ENCODE measurements around the gene KRT86. TPM values are rescaled to one million over a fixed set of nuclear protein-coding genes. Genes with fewer than 3 reads are reported as not detected.

KRT86 gene
- polyA plus RNA-seq, 1 of the 3 experiments (the other 2 are of a cell fraction): 0.56 TPM

- peak; percentile 94 for TF ChIP-seq RAD21 (IDR thresholded peaks at IDR 0.05; ENCODE audit: low read length)
- TF ChIP-seq FOXJ3 (CRISPR knock-in tag; IDR thresholded peaks at IDR 0.05): no peak
- no peak for TF ChIP-seq NRF1 (IDR thresholded peaks at IDR 0.05; ENCODE audit: low read depth, low read length)
- TF ChIP-seq FOSL2 (IDR thresholded peaks at IDR 0.05; ENCODE audit: borderline replicate concordance, low read depth): peak; percentile 81
- TF ChIP-seq, protein P1, sequence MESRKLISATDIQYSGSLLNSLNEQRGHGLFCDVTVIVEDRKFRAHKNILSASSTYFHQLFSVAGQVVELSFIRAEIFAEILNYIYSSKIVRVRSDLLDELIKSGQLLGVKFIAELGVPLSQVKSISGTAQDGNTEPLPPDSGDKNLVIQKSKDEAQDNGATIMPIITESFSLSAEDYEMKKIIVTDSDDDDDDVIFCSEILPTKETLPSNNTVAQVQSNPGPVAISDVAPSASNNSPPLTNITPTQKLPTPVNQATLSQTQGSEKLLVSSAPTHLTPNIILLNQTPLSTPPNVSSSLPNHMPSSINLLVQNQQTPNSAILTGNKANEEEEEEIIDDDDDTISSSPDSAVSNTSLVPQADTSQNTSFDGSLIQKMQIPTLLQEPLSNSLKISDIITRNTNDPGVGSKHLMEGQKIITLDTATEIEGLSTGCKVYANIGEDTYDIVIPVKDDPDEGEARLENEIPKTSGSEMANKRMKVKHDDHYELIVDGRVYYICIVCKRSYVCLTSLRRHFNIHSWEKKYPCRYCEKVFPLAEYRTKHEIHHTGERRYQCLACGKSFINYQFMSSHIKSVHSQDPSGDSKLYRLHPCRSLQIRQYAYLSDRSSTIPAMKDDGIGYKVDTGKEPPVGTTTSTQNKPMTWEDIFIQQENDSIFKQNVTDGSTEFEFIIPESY (IDR thresholded peaks at IDR 0.05; ENCODE audit: borderline replicate concordance, low read depth): no peak
- no peak for TF ChIP-seq MXI1 (IDR thresholded peaks at IDR 0.05; ENCODE audit: low read depth, low read length)
- TF ChIP-seq USF2 (IDR thresholded peaks at IDR 0.05; ENCODE audit: borderline replicate concordance, low read depth, low read length): no peak
- TF ChIP-seq JUND (IDR thresholded peaks at IDR 0.05): peak; percentile 74
- peak; percentile 35; the same call in 1 of the 2 replicates for TF ChIP-seq YY1 (IDR thresholded peaks at IDR 0.05; ENCODE audit: low read depth)
- TF ChIP-seq SIN3A (IDR thresholded peaks at IDR 0.05; ENCODE audit: borderline replicate concordance, low read depth, low read length): no peak
- no peak for TF ChIP-seq GATA2 (CRISPR knock-in tag; IDR thresholded peaks at IDR 0.05)
- peak; percentile 71 for TF ChIP-seq RCOR1 (IDR thresholded peaks at IDR 0.05; ENCODE audit: low read length)
- no peak for TF ChIP-seq IRF3 (IDR thresholded peaks at IDR 0.05; ENCODE audit: low read depth, low read length)
- TF ChIP-seq RXRA (IDR thresholded peaks at IDR 0.05; ENCODE audit: borderline replicate concordance, low read depth): no peak
- no peak for TF ChIP-seq GABPA (IDR thresholded peaks at IDR 0.05; ENCODE audit: low read depth)
- no peak for TF ChIP-seq MEF2A (IDR thresholded peaks at IDR 0.05; ENCODE audit: borderline replicate concordance, low read depth)
- TF ChIP-seq, protein P2, sequence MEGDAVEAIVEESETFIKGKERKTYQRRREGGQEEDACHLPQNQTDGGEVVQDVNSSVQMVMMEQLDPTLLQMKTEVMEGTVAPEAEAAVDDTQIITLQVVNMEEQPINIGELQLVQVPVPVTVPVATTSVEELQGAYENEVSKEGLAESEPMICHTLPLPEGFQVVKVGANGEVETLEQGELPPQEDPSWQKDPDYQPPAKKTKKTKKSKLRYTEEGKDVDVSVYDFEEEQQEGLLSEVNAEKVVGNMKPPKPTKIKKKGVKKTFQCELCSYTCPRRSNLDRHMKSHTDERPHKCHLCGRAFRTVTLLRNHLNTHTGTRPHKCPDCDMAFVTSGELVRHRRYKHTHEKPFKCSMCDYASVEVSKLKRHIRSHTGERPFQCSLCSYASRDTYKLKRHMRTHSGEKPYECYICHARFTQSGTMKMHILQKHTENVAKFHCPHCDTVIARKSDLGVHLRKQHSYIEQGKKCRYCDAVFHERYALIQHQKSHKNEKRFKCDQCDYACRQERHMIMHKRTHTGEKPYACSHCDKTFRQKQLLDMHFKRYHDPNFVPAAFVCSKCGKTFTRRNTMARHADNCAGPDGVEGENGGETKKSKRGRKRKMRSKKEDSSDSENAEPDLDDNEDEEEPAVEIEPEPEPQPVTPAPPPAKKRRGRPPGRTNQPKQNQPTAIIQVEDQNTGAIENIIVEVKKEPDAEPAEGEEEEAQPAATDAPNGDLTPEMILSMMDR (IDR thresholded peaks at IDR 0.05): peak; percentile 93
- no peak for TF ChIP-seq ELF1 (IDR thresholded peaks at IDR 0.05)
- TF ChIP-seq NFIC (IDR thresholded peaks at IDR 0.05; ENCODE audit: borderline replicate concordance): peak; percentile 62
- no peak for TF ChIP-seq POLR2AphosphoS5 (IDR thresholded peaks at IDR 0.05; ENCODE audit: low read depth, low read length)
- TF ChIP-seq SMC3 (IDR thresholded peaks at IDR 0.05; ENCODE audit: low read depth, low read length): peak; percentile 99
- 0 out of 2 replicates have a peak, but pooled peaks have one; percentile 39 for TF ChIP-seq MAX (IDR thresholded peaks at IDR 0.05; ENCODE audit: low read depth)
- TF ChIP-seq TCF12 (IDR thresholded peaks at IDR 0.05): 0 out of 2 replicates have a peak, but pooled peaks have one; percentile 24
- TF ChIP-seq CHD2 (IDR thresholded peaks at IDR 0.05; ENCODE audit: low read length, partially characterized antibody): peak; percentile 29
- no peak for TF ChIP-seq EZH2phosphoT487 (IDR thresholded peaks at IDR 0.05; ENCODE audit: borderline replicate concordance, low read depth)
- TF ChIP-seq, protein P3, sequence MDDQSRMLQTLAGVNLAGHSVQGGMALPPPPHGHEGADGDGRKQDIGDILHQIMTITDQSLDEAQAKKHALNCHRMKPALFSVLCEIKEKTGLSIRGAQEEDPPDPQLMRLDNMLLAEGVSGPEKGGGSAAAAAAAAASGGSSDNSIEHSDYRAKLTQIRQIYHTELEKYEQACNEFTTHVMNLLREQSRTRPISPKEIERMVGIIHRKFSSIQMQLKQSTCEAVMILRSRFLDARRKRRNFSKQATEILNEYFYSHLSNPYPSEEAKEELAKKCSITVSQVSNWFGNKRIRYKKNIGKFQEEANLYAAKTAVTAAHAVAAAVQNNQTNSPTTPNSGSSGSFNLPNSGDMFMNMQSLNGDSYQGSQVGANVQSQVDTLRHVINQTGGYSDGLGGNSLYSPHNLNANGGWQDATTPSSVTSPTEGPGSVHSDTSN (IDR thresholded peaks at IDR 0.05): no peak
- TF ChIP-seq EP300 (IDR thresholded peaks at IDR 0.05; ENCODE audit: borderline replicate concordance in 1 of 2, low read depth in 1 of 2, low read length in 1 of 2): peak in 1 of 2 experiments; percentile 15; a peak in 1 of 4 replicates
- no peak overlapping the region for H2AFZ ChIP-seq (ENCODE audit: low read depth)
- H3K27me3 ChIP-seq (ENCODE audit: insufficient read depth): no peaks in the 10 kb centered on the region; the same call in 1 of the 2 replicates
- ChIA-PET CTCF (interaction anchor here (0.6 to 12.6 kb wide), 63 partner anchors 8 to 655 kb away, joined by 3 to 218 read pairs (median 5); partner anchors contain the start of genes KRT80 and KRT86), POLR2A (interaction anchor here (1.3 kb wide), 1 partner anchor 127 kb away, joined by 4 read pairs; no protein-coding TSS in a partner anchor)
- peak; percentile 91 for DNase-seq
- no peaks in the 10 kb centered on the region for H4K20me1 ChIP-seq (ENCODE audit: insufficient read depth)
- H3K9me2 ChIP-seq: no peaks in the 10 kb centered on the region
- H3F3A ChIP-seq (replicated peaks; ENCODE audit: insufficient read depth): no peaks in the 10 kb centered on the region
- no peaks in the 10 kb centered on the region for H3K79me2 ChIP-seq (ENCODE audit: insufficient read depth)
- H3K27ac ChIP-seq (ENCODE audit: low read depth in 2 of 2, low read length in 1 of 2): no peak overlapping the region
- no peak overlapping the region for H3K9ac ChIP-seq
- H3K4me3 ChIP-seq (ENCODE audit: low read depth in 2 of 2, low read length in 1 of 2): no peak overlapping the region
- WGBS (ENCODE audit: low lambda C conversion rate): 25% methylated on average over 10 of the region's 11 CpGs
- no peaks in the 10 kb centered on the region for H3K36me3 ChIP-seq (replicated peaks in 1 of 2; ENCODE audit: control insufficient read depth in 1 of 2, insufficient read depth in 2 of 2, low read length in 1 of 2)
- H3K4me2 ChIP-seq: no peak overlapping the region
- H3K4me1 ChIP-seq (ENCODE audit: control insufficient read depth in 1 of 2, insufficient read depth in 2 of 2, low read depth in 1 of 2, low read length in 1 of 2): peaks cover 0 to 6% of the 10 kb centered on the region in 2 experiments; a peak in 1 of 4 replicates
- no peaks in the 10 kb centered on the region for H3K9me3 ChIP-seq
These were observed 52.8 kb downstream of the KRT86 start for GRCh38 chr12:52327052-52327829.
